RCC 7860 (cell line): Measurements from ENCODE around the gene MTO1.
"Not testable (repeated sequence)": the region's sequence is repeated elsewhere in the genome, so short reads cannot be mapped to it uniquely, and the experiment has no call there.

Experiments used
- DNase-seq: peaks from one replicate; pipeline ENCODE4 v3.0.0-alpha.2; 2015; ENCODE audit warnings: low spot score
- FAIRE-seq: peaks from 2 replicates; lab custom pipeline; 2012; peaks lifted over from hg19 to GRCh38; lab: Jason Lieb, UNC

The MTO1 gene

GRCh38 chr6:73503027-73503772, 41.7 kb downstream of the MTO1 start:
- DNase-seq (no peak), FAIRE-seq (no peak)

GRCh38 chr6:73504160-73504559, 42.6 kb downstream of the MTO1 start:
- FAIRE-seq (no peak), DNase-seq (no peak)

GRCh38 chr6:73505142-73505541, 43.6 kb downstream of the MTO1 start:
- FAIRE-seq (no peak), DNase-seq (no peak)

GRCh38 chr6:73505705-73506104, 44.2 kb downstream of the MTO1 start:
- not testable (repeated sequence) for DNase-seq, FAIRE-seq

GRCh38 chr6:73506246-73506645, 44.7 kb downstream of the MTO1 start:
- no peak for FAIRE-seq
- no peak for DNase-seq

- DNase-seq, result no peak
- no peak for FAIRE-seq
These were observed 47.2 kb downstream of the MTO1 start for GRCh38 chr6:73508776-73509175.

GRCh38 chr6:73509851-73510250, 48.3 kb downstream of the MTO1 start:
- no peak for DNase-seq
- no peak for FAIRE-seq

GRCh38 chr6:73511796-73512195, 50.3 kb downstream of the MTO1 start:
- DNase-seq (no peak), FAIRE-seq (no peak)

- no peak for FAIRE-seq
- no peak for DNase-seq
These were observed 51.9 kb downstream of the MTO1 start for GRCh38 chr6:73513496-73513854.

GRCh38 chr6:73514746-73515110, 53.2 kb downstream of the MTO1 start:
- DNase-seq, result no peak
- FAIRE-seq, result no peak

- DNase-seq, result peak; percentile 53
- no peak for FAIRE-seq
These were observed 53.7 kb downstream of the MTO1 start for GRCh38 chr6:73515204-73515655.

- no peak for DNase-seq
- no peak for FAIRE-seq
These were observed 55.3 kb downstream of the MTO1 start for GRCh38 chr6:73516514-73517489.

GRCh38 chr6:73518100-73518981, 56.8 kb downstream of the MTO1 start:
- not testable (repeated sequence) for DNase-seq

GRCh38 chr6:73518982-73519881, 57.7 kb downstream of the MTO1 start:
- not testable (repeated sequence) for FAIRE-seq, DNase-seq

More at GRCh38 chr6:73518100-73518981, 56.8 kb downstream of the MTO1 start:
- not testable (repeated sequence) for FAIRE-seq

GRCh38 chr6:73519926-73520687, 58.6 kb downstream of the MTO1 start:
- FAIRE-seq (no peak), DNase-seq (peak; percentile 58)

- peak; percentile 97 for DNase-seq
- FAIRE-seq, result peak; percentile 76
These were observed 59.3 kb downstream of the MTO1 start, which contains the start of gene EEF1A1 for GRCh38 chr6:73520688-73521350. EEF1A1 (minus strand) TSS chr6:73521032; CDS start chr6:73520026, 1,006 bp downstream.

GRCh38 chr6:73521351-73521985, 59.9 kb downstream of the MTO1 start:
- DNase-seq (peak; percentile 50), FAIRE-seq (no peak)
